Astrocyte of the spinal cord (primary cell): ENCODE results near the gene LASP1.
"Not testable (repeated sequence)": the region's sequence is repeated elsewhere in the genome, so short reads cannot be mapped to it uniquely, and the experiment has no call there.

Experiments
- DNase-seq: peaks from one replicate; pipeline ENCODE4 v3.0.0; 2011; ENCODE audit warnings: low read depth, low spot score
- H3K4me3 ChIP-seq: 2 replicates; pipeline ENCODE4 v1.5.1; 2011; ENCODE audit warnings: low read depth, mild to moderate bottlenecking, low read length, moderate library complexity
- CTCF ChIP-seq: IDR thresholded peaks from 2 replicates; pipeline ENCODE4 v1.5.1; 2012; ENCODE audit warnings: low read depth, mild to moderate bottlenecking, low read length, inconsistent platforms
- in situ Hi-C: cut with HindIII; loops from 2 replicates; pipeline ENCODE4 v1.10.0; 2017; ENCODE audit warnings: low sequenced_read_pairs

LASP1 gene

GRCh38 chr17:38907930-38908675 is 38.2 kb downstream of the LASP1 start:
- no peak for TF ChIP-seq CTCF
- DNase-seq = no peak
- in situ Hi-C loops = no loop called here
- H3K4me3 ChIP-seq = no peak overlapping the region

- TF ChIP-seq CTCF = no peak
- H3K4me3 ChIP-seq = no peak overlapping the region
- in situ Hi-C loops = no loop called here
- no peak for DNase-seq
Observed at GRCh38 chr17:38908676-38909181, 38.9 kb downstream of the LASP1 start.

GRCh38 chr17:38910325-38910724 is 40.5 kb downstream of the LASP1 start:
- no peak overlapping the region for H3K4me3 ChIP-seq
- no peak for TF ChIP-seq CTCF
- in situ Hi-C loops = no loop called here
- DNase-seq = no peak

- in situ Hi-C loops = no loop called here
- no peak overlapping the region for H3K4me3 ChIP-seq
- DNase-seq = no peak
- no peak for TF ChIP-seq CTCF
Observed at GRCh38 chr17:38911081-38911730, 41.3 kb downstream of the LASP1 start.

- in situ Hi-C loops, DNase-seq, H3K4me3 ChIP-seq: not testable (repeated sequence)
Observed at GRCh38 chr17:38911731-38912081, 41.8 kb downstream of the LASP1 start.

GRCh38 chr17:38912221-38912813 is 42.5 kb downstream of the LASP1 start:
- TF ChIP-seq CTCF = no peak
- in situ Hi-C loops = no loop called here
- DNase-seq = no peak

More at GRCh38 chr17:38912221-38912813, 42.5 kb downstream of the LASP1 start:
- H3K4me3 ChIP-seq = no peak overlapping the region
